ENCODE measurements around the gene GDF9.

Gene GDF9

GRCh38 chr5:132816554-132816953 is 49.7 kb downstream of the GDF9 start:
- peak; percentile 70 for DNase-seq (ENCODE audit: low read depth)

GRCh38 chr5:132816083-132816482 is 50.2 kb downstream of the GDF9 start:
- no peak for DNase-seq (ENCODE audit: low read depth)

- DNase-seq (ENCODE audit: low read depth) = peak; percentile 75
Observed at GRCh38 chr5:132815454-132815853, 50.8 kb downstream of the GDF9 start.

GRCh38 chr5:132814503-132815294 is 51.6 kb downstream of the GDF9 start:
- DNase-seq (ENCODE audit: low read depth) = no peak

- DNase-seq (ENCODE audit: low read depth) = peak; percentile 30
Observed at GRCh38 chr5:132813599-132814502, 52.4 kb downstream of the GDF9 start.

DNA sequence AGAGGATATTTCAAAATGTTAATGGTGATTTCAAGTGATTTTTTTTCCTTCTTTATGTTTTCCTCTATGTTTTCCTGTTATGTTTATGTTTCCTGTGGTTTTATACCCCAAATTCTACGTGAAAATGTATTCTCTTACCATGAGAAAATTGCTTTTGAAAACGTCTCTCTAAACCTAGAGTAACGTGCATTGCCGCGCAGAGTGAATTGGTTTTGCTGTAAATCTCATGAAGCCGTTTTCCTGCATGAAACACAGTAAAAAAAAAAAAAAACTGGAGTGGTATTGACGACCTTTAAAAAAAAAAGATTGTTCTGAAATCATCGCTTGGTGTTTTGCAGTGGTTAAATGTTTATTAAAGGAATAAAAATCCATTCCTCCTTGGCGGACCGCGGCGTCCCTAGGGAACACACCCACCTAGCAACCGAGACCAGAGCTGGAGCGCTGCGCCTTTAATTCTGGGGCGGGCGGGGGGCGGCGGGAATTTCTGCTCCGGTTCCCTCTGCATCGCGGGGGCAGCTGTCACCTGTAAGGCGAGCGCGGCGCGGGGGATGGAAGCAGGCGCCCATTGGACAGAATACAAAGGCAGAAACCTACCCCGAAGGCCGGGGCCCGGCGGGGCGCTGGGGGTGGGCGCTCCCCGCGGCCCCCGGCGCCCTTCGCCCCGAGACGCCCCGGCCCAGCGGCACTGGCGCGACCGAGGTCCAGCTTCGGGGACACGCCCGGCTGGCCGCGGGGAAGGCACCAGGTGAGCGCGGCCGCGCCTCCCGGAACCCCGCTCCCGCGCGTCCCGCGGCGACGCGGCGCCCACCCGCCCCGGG is 53.3 kb downstream of the GDF9 start, which contains the start of gene SOWAHA:
Gene SOWAHA, plus strand, starts transcription at position 522 of the 818 bp plus-strand sequence. CDS start 320 bp downstream, outside the sequence.
- DNase-seq (ENCODE audit: low read depth) = no peak

DNA sequence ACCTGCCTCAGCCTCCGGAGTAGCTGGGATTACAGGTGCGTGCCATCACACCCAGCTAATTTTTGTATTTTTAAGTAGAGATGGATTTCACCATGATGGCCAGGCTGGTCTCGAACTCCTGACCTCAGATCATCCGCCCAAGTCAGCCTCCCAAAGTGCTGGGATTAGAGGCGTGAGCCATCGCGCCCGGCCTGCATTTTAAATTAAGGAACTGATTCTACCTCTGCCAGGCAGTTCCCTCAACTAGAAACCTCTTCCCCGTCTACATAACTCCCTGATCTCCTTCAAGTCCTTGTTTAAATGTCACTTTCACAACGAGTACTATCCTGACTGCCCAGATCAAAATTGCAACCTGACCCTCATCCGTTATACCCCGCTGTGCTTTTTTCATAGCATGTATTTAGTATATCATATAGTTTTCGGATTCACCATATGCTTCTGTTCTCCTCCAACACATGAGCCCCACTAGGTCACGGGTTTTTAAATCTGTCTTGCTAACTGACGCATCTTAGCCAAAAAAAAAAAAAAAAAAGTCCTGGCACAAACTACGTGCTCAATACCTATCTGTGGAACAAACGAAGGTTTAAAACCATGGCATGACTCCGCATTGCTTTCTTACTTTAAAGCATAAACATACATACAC is 54.0 kb downstream of the GDF9 start:
- DNase-seq (ENCODE audit: low read depth) = no peak
